GM23248 (cell line): ENCODE results near the gene APOBEC3G.

ENCODE experiments used
- EZH2 ChIP-seq: fragments of 200-600 bp; sonication (generic); IDR thresholded peaks from 2 replicates; pipeline ENCODE4 v1.6.1; 2018; ENCODE audit warnings: antibody characterized with exemption, mild to moderate bottlenecking; ENCODE audit not compliant: insufficient read depth, poor library complexity, severe bottlenecking
- EZH2phosphoT487 ChIP-seq: fragments of 200-600 bp; sonication (generic); IDR thresholded peaks from 2 replicates; pipeline ENCODE4 v1.6.1; 2018; ENCODE audit warnings: antibody characterized with exemption, moderate library complexity, mild to moderate bottlenecking, low read depth; ENCODE audit not compliant: insufficient read depth

GRCh38 chr22:39098026-39098425 lies 21.0 kb downstream of the APOBEC3G start:
- no peak for TF ChIP-seq EZH2phosphoT487
- no peak for TF ChIP-seq EZH2
